Measurements from ENCODE around the gene ENKUR.

Gene ENKUR

DNA sequence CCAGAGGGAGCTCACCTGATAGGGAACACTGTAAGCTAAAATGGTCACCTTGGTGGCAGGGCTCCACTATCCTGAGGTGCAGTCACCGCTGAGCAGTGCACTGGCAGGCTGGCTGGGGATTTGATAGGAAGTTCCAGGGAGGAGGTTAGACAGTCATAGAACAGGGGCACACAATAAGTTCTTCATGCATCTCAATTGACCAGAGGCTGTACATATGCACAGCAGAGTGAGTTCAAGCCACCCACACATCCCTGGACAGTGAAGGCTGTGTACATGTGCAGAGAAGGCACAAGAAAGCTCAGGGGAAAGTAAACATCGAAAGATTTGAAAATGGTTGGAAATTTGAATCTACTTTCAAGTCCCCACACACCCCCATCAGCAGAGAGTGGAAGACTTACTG, 77.4 kb downstream of the ENKUR start:
- no peak for DNase-seq

DNA sequence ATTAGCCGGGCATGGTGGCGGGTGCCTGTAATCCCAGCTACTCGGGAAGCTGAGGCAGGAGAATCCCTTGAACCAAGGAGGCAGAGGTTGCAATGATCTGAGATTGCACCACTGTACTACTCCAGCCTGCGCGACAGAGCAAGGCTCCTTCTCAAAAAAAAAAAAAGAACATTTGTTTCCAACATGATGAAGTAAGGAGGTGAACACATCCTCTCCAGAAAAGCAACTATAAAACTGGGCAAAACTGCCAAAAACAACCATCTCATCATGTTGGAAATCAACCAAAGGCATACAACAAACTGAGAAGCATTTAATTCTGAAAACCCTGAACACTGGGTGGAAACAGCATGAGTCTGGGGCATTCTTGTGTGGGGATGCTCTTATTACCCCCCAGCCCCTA, 77.9 kb downstream of the ENKUR start:
- DNase-seq, result no peak

DNA sequence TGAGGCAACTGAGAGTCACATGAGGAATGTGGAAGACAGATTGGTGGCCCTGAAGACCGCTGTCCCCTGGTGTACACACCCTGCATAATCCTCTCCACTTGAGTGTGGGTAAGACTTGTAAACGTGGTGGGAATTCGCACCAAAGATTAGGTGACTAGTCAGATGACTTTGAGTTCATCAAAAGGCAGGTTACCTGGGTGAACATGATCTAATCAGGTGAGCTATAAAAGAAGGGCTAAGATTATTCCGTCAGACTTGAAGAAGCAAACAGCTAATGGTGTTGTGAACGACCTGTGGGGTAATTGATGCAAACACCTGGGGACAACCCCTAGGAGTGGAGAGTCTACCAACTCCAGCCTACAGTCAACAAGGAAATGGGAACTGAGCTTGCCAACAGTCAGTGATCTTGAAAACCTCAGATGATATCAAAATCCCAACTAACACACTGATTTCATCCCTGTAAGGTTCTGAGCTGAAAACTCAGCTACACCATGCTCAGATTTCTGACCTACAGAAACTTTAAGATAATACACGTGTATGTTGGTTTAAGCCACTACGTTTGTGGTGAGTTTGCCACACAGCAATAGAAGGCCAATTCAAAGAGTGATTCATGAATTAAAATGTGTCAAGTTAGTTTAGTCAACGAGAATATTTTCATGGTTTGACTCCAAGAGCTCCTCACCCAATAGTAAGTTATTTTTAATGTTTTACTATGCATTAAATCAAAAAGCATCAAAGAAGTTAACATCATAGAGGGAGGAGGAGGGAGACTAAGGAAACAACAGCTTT, 80.3 kb downstream of the ENKUR start:
- DNase-seq, result no peak

Data from CD4-positive, alpha-beta T cell treated with Interleukin-4 for 1 hour (primary cell).